Measurements from ENCODE around the gene OR1F1. TPM values are rescaled to one million over a fixed set of nuclear protein-coding genes. Genes with fewer than 3 reads are reported as not detected.

The OR1F1 gene
- polyA plus RNA-seq, 1 of the 3 experiments (the other 2 are of a cell fraction): 0.71 TPM

GRCh38 chr16:3214904-3215600 lies 27.0 kb downstream of the OR1F1 start:
- DNase-seq: no peak
- H3K27ac ChIP-seq (ENCODE audit: low read depth in 2 of 2, low read length in 1 of 2): no peak overlapping the region
- CTCF ChIA-PET: no interaction called here

DNA sequence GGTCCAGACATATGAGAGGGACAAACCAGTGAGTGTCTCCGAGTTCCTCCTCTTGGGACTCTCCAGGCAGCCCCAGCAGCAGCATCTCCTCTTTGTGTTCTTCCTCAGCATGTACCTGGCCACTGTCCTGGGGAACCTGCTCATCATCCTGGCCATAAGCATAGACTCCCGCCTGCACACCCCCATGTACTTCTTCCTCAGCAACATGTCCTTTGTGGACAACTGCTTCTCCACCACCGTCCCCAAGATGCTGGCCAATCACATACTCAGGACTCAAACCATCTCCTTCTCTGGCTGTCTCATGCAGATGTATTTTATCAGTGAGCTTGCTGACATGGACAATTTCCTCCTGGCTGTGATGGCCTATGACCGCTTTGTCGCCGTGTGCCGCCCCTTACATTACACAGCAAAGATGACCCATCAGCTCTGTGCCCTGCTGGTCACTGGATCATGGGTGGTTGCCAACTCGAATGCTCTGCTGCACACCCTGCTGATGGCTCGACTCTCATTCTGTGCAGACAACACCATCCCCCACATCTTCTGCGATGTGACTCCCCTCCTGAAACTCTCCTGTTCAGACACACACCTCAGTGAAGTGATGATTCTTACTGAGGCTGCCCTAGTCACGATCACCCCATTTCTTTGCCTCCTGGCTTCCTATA lies 27.7 kb downstream of the OR1F1 start:
- Histone ChIP-seq H3K9me2 (no peaks in the 10 kb centered on the region), H3K9me3 (no peaks in the 10 kb centered on the region), H3K79me2 (ENCODE audit: insufficient read depth) (no peaks in the 10 kb centered on the region), H3K4me3 (ENCODE audit: low read depth in 2 of 2, low read length in 1 of 2) (no peak overlapping the region), H3K4me1 (ENCODE audit: control insufficient read depth in 1 of 2, insufficient read depth in 2 of 2, low read depth in 1 of 2, low read length in 1 of 2) (no peaks in the 10 kb centered on the region), H3K27ac (ENCODE audit: low read depth in 2 of 2, low read length in 1 of 2) (no peak overlapping the region), H3F3A (replicated peaks; ENCODE audit: insufficient read depth) (no peaks in the 10 kb centered on the region), H3K9ac (no peak overlapping the region), H4K20me1 (ENCODE audit: insufficient read depth) (no peaks in the 10 kb centered on the region), H2AFZ (ENCODE audit: low read depth) (no peak overlapping the region), H3K4me2 (no peak overlapping the region), H3K36me3 (replicated peaks in 1 of 2; ENCODE audit: control insufficient read depth in 1 of 2, insufficient read depth in 2 of 2, low read length in 1 of 2) (no peaks in the 10 kb centered on the region), H3K27me3 (ENCODE audit: insufficient read depth) (peaks cover 13% of the 10 kb centered on the region; the same call in 1 of the 2 replicates)
- CTCF ChIA-PET: no interaction called here
- TF ChIP-seq, protein P1, sequence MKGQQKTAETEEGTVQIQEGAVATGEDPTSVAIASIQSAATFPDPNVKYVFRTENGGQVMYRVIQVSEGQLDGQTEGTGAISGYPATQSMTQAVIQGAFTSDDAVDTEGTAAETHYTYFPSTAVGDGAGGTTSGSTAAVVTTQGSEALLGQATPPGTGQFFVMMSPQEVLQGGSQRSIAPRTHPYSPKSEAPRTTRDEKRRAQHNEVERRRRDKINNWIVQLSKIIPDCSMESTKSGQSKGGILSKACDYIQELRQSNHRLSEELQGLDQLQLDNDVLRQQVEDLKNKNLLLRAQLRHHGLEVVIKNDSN (IDR thresholded peaks at IDR 0.05; ENCODE audit: borderline replicate concordance, low read depth): no peak
- no peak for TF ChIP-seq FOXM1 (IDR thresholded peaks at IDR 0.05; ENCODE audit: low read depth)
- TF ChIP-seq, protein P2, sequence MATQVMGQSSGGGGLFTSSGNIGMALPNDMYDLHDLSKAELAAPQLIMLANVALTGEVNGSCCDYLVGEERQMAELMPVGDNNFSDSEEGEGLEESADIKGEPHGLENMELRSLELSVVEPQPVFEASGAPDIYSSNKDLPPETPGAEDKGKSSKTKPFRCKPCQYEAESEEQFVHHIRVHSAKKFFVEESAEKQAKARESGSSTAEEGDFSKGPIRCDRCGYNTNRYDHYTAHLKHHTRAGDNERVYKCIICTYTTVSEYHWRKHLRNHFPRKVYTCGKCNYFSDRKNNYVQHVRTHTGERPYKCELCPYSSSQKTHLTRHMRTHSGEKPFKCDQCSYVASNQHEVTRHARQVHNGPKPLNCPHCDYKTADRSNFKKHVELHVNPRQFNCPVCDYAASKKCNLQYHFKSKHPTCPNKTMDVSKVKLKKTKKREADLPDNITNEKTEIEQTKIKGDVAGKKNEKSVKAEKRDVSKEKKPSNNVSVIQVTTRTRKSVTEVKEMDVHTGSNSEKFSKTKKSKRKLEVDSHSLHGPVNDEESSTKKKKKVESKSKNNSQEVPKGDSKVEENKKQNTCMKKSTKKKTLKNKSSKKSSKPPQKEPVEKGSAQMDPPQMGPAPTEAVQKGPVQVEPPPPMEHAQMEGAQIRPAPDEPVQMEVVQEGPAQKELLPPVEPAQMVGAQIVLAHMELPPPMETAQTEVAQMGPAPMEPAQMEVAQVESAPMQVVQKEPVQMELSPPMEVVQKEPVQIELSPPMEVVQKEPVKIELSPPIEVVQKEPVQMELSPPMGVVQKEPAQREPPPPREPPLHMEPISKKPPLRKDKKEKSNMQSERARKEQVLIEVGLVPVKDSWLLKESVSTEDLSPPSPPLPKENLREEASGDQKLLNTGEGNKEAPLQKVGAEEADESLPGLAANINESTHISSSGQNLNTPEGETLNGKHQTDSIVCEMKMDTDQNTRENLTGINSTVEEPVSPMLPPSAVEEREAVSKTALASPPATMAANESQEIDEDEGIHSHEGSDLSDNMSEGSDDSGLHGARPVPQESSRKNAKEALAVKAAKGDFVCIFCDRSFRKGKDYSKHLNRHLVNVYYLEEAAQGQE (IDR thresholded peaks at IDR 0.05; ENCODE audit: low read depth, low read length): no peak
- TF ChIP-seq SIN3A (IDR thresholded peaks at IDR 0.05; ENCODE audit: borderline replicate concordance, low read depth, low read length): no peak
- 8% methylated on average over 11 of the region's 11 CpGs for WGBS (ENCODE audit: low lambda C conversion rate)
- no peak for DNase-seq
- POLR2A ChIA-PET: no interaction called here

More at GRCh38 chr16:3214904-3215600, 27.0 kb downstream of the OR1F1 start:
- Histone ChIP-seq H3K9me2 (no peaks in the 10 kb centered on the region), H3K4me3 (ENCODE audit: low read depth in 2 of 2, low read length in 1 of 2) (no peak overlapping the region), H3K4me2 (no peak overlapping the region), H3K9ac (no peak overlapping the region), H3K27me3 (ENCODE audit: insufficient read depth) (peaks cover 13% of the 10 kb centered on the region; the same call in 1 of the 2 replicates), H2AFZ (ENCODE audit: low read depth) (no peak overlapping the region), H3K36me3 (replicated peaks in 1 of 2; ENCODE audit: control insufficient read depth in 1 of 2, insufficient read depth in 2 of 2, low read length in 1 of 2) (no peaks in the 10 kb centered on the region), H3K9me3 (no peaks in the 10 kb centered on the region), H3K4me1 (ENCODE audit: control insufficient read depth in 1 of 2, insufficient read depth in 2 of 2, low read depth in 1 of 2, low read length in 1 of 2) (no peaks in the 10 kb centered on the region), H4K20me1 (ENCODE audit: insufficient read depth) (no peaks in the 10 kb centered on the region), H3F3A (replicated peaks; ENCODE audit: insufficient read depth) (no peaks in the 10 kb centered on the region), H3K79me2 (ENCODE audit: insufficient read depth) (no peaks in the 10 kb centered on the region)
- WGBS (ENCODE audit: low lambda C conversion rate): 2% methylated on average over 7 of the region's 7 CpGs
- POLR2A ChIA-PET: no interaction called here
- TF ChIP-seq EP300 (IDR thresholded peaks at IDR 0.05; ENCODE audit: borderline replicate concordance in 1 of 2, low read depth in 1 of 2, low read length in 1 of 2): no peak
- TF ChIP-seq, protein P3, sequence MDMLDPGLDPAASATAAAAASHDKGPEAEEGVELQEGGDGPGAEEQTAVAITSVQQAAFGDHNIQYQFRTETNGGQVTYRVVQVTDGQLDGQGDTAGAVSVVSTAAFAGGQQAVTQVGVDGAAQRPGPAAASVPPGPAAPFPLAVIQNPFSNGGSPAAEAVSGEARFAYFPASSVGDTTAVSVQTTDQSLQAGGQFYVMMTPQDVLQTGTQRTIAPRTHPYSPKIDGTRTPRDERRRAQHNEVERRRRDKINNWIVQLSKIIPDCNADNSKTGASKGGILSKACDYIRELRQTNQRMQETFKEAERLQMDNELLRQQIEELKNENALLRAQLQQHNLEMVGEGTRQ (IDR thresholded peaks at IDR 0.05; ENCODE audit: borderline replicate concordance, low read depth, low read length): no peak
- no peak for TF ChIP-seq NFIC (IDR thresholded peaks at IDR 0.05; ENCODE audit: borderline replicate concordance)
- no peak for TF ChIP-seq SMC3 (IDR thresholded peaks at IDR 0.05; ENCODE audit: low read depth, low read length)
- TF ChIP-seq YY1 (IDR thresholded peaks at IDR 0.05; ENCODE audit: low read depth): no peak
- no peak for TF ChIP-seq TCF12 (IDR thresholded peaks at IDR 0.05)
